SK-N-SH treated with all-trans-retinoic acid at 6 μM for 48 hours (cell line): Measurements from ENCODE around the gene LIMD2.

Experiments
- CREB5 ChIP-seq: fragments of 250-450 bp; sonication (Bioruptor Pico); IDR thresholded peaks from 2 replicates; pipeline ENCODE4 v1.5.1; 2020; ENCODE audit warnings: low read depth, mild to moderate bottlenecking, moderate library complexity
- ESRRG ChIP-seq: fragments of 250-450 bp; sonication (Bioruptor Pico); IDR thresholded peaks from 2 replicates; pipeline ENCODE4 v1.6.1; 2021; ENCODE audit warnings: mild to moderate bottlenecking
- OSR1 ChIP-seq: fragments of 250-450 bp; sonication (Bioruptor Pico); IDR thresholded peaks from 2 replicates; pipeline ENCODE4 v1.8.0; 2022; ENCODE audit warnings: moderate library complexity, mild to moderate bottlenecking, inconsistent platforms
- RARB ChIP-seq: fragments of 250-450 bp; sonication (Bioruptor Pico); IDR thresholded peaks from 2 replicates; pipeline ENCODE4 v1.8.0; 2021; ENCODE audit warnings: mild to moderate bottlenecking, moderate library complexity
- SNAI2 ChIP-seq: fragments of 250-450 bp; sonication (Bioruptor Pico); IDR thresholded peaks from 2 replicates; pipeline ENCODE4 v1.5.0; 2020; ENCODE audit warnings: mild to moderate bottlenecking, moderate library complexity
- ZFP3 ChIP-seq: fragments of 250-450 bp; sonication (Bioruptor Pico); IDR thresholded peaks from 2 replicates; pipeline ENCODE4 v1.5.0; 2020; ENCODE audit warnings: mild to moderate bottlenecking, moderate library complexity
- ZNF565 ChIP-seq: fragments of 450-650 bp; formaldehyde crosslinking; conservative IDR thresholded peaks from 2 replicates; pipeline ENCODE4 v1.5.0; 2020; ENCODE audit warnings: low read depth, mild to moderate bottlenecking, moderate library complexity

GRCh38 chr17:63665527-63666214 is 34.3 kb downstream of the LIMD2 start:
- TF ChIP-seq CREB5 (CRISPR knock-in tag) = no peak
- no peak for TF ChIP-seq ZFP3
- TF ChIP-seq RARB (CRISPR knock-in tag) = no peak
- no peak for TF ChIP-seq ESRRG (CRISPR knock-in tag)
- TF ChIP-seq ZNF565 (CRISPR knock-in tag) = no peak
- no peak for TF ChIP-seq OSR1 (CRISPR knock-in tag)
- TF ChIP-seq SNAI2 = no peak
